GM21717 (cell line): ENCODE measurements around the gene ADCY2.

ENCODE experiments used
- ATAC-seq: cut with Tn5 transposase; IDR thresholded peaks from one replicate; pipeline ENCODE4 v1.9.1; 2021; ENCODE audit warnings: mild to moderate bottlenecking, moderate library complexity; ENCODE audit not compliant: unreplicated experiment

Gene ADCY2

GRCh38 chr5:7395947-7396712 is at the start of gene ADCY2:
ADCY2 (plus strand) TSS chr5:7396138; CDS start chr5:7396297, 159 bp downstream.
- ATAC-seq: no peak

GRCh38 chr5:7347377-7347776 is 48.6 kb upstream of the ADCY2 start:
- no peak for ATAC-seq

GRCh38 chr5:7348168-7348854 is 47.6 kb upstream of the ADCY2 start:
- ATAC-seq: no peak

- no peak for ATAC-seq
Observed at GRCh38 chr5:7361593-7361992, 34.3 kb upstream of the ADCY2 start.

GRCh38 chr5:7363067-7363677 is 32.8 kb upstream of the ADCY2 start:
- no peak for ATAC-seq

GRCh38 chr5:7364226-7364875 is 31.6 kb upstream of the ADCY2 start:
- ATAC-seq: no peak

- ATAC-seq: no peak
Observed at GRCh38 chr5:7367780-7368179, 28.2 kb upstream of the ADCY2 start.

GRCh38 chr5:7372399-7372798 is 23.5 kb upstream of the ADCY2 start:
- ATAC-seq: no peak

- ATAC-seq: no peak
Observed at GRCh38 chr5:7374186-7374585, 21.8 kb upstream of the ADCY2 start.

GRCh38 chr5:7375457-7375856 is 20.5 kb upstream of the ADCY2 start:
- no peak for ATAC-seq

- no peak for ATAC-seq
Observed at GRCh38 chr5:7376871-7377270, 19.1 kb upstream of the ADCY2 start.

GRCh38 chr5:7377761-7378160 is 18.2 kb upstream of the ADCY2 start:
- ATAC-seq: no peak

GRCh38 chr5:7382588-7382987 is 13.3 kb upstream of the ADCY2 start:
- ATAC-seq: no peak

- no peak for ATAC-seq
Observed at GRCh38 chr5:7385681-7386080, 10.3 kb upstream of the ADCY2 start.

GRCh38 chr5:7388553-7388952 is 7.4 kb upstream of the ADCY2 start:
- no peak for ATAC-seq

- no peak for ATAC-seq
Observed at GRCh38 chr5:7391215-7391614, 4.7 kb upstream of the ADCY2 start.

- no peak for ATAC-seq
Observed at GRCh38 chr5:7391814-7392692, 3.9 kb upstream of the ADCY2 start.

- no peak for ATAC-seq
Observed at GRCh38 chr5:7392693-7393024, 3.3 kb upstream of the ADCY2 start.

- ATAC-seq: no peak
Observed at GRCh38 chr5:7393921-7394799, 1.8 kb upstream of the ADCY2 start.
